Measurements from ENCODE around the gene UCK2. TPM values are rescaled to one million over a fixed set of nuclear protein-coding genes. Genes with fewer than 3 reads are reported as not detected.

UCK2 gene
- total RNA-seq, 1 donor from 2014 or later, result 59.3 TPM

GRCh38 chr1:165911609-165912281, 84.3 kb downstream of the UCK2 start:
- Mint-ChIP-seq H3K36me3 (peaks cover 10% of the 10 kb centered on the region), H3K4me3 (no peak overlapping the region), H3K27ac (peak overlapping the region; percentile 64), H3K27me3 (no peaks in the 10 kb centered on the region), H3K4me1 (ENCODE audit: unreplicated experiment) (no peaks in the 10 kb centered on the region), H3K9me3 (no peaks in the 10 kb centered on the region)
- no peak for DNase-seq (ENCODE audit: extremely low spot score, unreplicated experiment)
- TF ChIP-seq, protein P1, sequence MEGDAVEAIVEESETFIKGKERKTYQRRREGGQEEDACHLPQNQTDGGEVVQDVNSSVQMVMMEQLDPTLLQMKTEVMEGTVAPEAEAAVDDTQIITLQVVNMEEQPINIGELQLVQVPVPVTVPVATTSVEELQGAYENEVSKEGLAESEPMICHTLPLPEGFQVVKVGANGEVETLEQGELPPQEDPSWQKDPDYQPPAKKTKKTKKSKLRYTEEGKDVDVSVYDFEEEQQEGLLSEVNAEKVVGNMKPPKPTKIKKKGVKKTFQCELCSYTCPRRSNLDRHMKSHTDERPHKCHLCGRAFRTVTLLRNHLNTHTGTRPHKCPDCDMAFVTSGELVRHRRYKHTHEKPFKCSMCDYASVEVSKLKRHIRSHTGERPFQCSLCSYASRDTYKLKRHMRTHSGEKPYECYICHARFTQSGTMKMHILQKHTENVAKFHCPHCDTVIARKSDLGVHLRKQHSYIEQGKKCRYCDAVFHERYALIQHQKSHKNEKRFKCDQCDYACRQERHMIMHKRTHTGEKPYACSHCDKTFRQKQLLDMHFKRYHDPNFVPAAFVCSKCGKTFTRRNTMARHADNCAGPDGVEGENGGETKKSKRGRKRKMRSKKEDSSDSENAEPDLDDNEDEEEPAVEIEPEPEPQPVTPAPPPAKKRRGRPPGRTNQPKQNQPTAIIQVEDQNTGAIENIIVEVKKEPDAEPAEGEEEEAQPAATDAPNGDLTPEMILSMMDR (conservative IDR thresholded peaks at IDR 0.05), result no peak

- Mint-ChIP-seq H3K4me3 (no peak overlapping the region), H3K27ac (no peak overlapping the region), H3K9me3 (no peaks in the 10 kb centered on the region), H3K36me3 (peaks cover 10% of the 10 kb centered on the region), H3K4me1 (ENCODE audit: unreplicated experiment) (no peaks in the 10 kb centered on the region), H3K27me3 (no peaks in the 10 kb centered on the region)
- TF ChIP-seq, protein P1 (conservative IDR thresholded peaks at IDR 0.05), result no peak
- DNase-seq (ENCODE audit: extremely low spot score, unreplicated experiment), result no peak
Measured at GRCh38 chr1:165912638-165913037, 85.2 kb downstream of the UCK2 start.

GRCh38 chr1:165914136-165914798, 86.9 kb downstream of the UCK2 start:
- H3K4me3 Mint-ChIP-seq, result no peak overlapping the region

DNA sequence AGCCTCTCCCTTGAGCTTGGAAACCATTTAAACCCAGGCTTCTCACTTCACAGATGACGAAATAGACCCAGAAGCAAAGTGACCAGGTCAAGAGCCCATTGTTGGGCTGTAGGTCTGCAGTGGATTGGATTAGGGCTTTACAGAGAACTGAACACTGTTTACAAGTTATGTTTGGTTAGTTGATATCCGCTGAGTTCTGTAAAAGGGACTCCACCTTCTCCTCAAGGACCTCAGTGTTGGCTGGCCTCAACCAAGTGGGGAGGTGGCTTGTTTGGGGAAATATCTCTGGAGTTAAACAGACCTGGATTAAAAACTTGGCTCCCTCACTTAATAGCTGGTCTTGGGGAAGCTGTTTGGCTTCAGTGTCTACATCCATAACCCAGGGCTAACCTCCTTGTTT, 88.1 kb downstream of the UCK2 start:
- no peaks in the 10 kb centered on the region for H3K9me3 Mint-ChIP-seq
- H3K4me1 Mint-ChIP-seq (ENCODE audit: unreplicated experiment), result no peaks in the 10 kb centered on the region
- no peaks in the 10 kb centered on the region for H3K27me3 Mint-ChIP-seq
- TF ChIP-seq, protein P1 (conservative IDR thresholded peaks at IDR 0.05), result no peak
- H3K4me3 Mint-ChIP-seq, result no peak overlapping the region
- H3K36me3 Mint-ChIP-seq, result peaks cover 1% of the 10 kb centered on the region
- no peak for DNase-seq (ENCODE audit: extremely low spot score, unreplicated experiment)
- H3K27ac Mint-ChIP-seq, result no peak overlapping the region

More at GRCh38 chr1:165914136-165914798, 86.9 kb downstream of the UCK2 start:
- DNase-seq (ENCODE audit: extremely low spot score, unreplicated experiment), result no peak
- H3K36me3 Mint-ChIP-seq, result peaks cover 4% of the 10 kb centered on the region
- H3K4me1 Mint-ChIP-seq (ENCODE audit: unreplicated experiment), result no peaks in the 10 kb centered on the region
- no peak overlapping the region for H3K27ac Mint-ChIP-seq
- no peaks in the 10 kb centered on the region for H3K9me3 Mint-ChIP-seq
- no peaks in the 10 kb centered on the region for H3K27me3 Mint-ChIP-seq
- TF ChIP-seq, protein P1 (conservative IDR thresholded peaks at IDR 0.05), result peak; percentile 92

GRCh38 chr1:165915932-165916348, 88.5 kb downstream of the UCK2 start:
- no peak overlapping the region for H3K4me3 Mint-ChIP-seq
- H3K9me3 Mint-ChIP-seq, result no peaks in the 10 kb centered on the region
- no peak overlapping the region for H3K27ac Mint-ChIP-seq
- TF ChIP-seq, protein P1 (conservative IDR thresholded peaks at IDR 0.05), result no peak
- no peaks in the 10 kb centered on the region for H3K36me3 Mint-ChIP-seq
- H3K27me3 Mint-ChIP-seq, result no peaks in the 10 kb centered on the region
- no peaks in the 10 kb centered on the region for H3K4me1 Mint-ChIP-seq (ENCODE audit: unreplicated experiment)
- no peak for DNase-seq (ENCODE audit: extremely low spot score, unreplicated experiment)

All from type B pancreatic cell (in vitro differentiated cells).